GM19240 (cell line): Measurements from ENCODE around the gene EBF4.
"Not testable (repeated sequence)": the region's sequence is repeated elsewhere in the genome, so short reads cannot be mapped to it uniquely, and the experiment has no call there.

Experiments
- DNase-seq: peaks from one replicate; pipeline ENCODE4 v3.0.0; 2011; ENCODE audit warnings: low spot score; ENCODE audit not compliant: insufficient read length

Gene EBF4

GRCh38 chr20:2756056-2756611 lies 63.6 kb downstream of the EBF4 start:
- DNase-seq = no peak

- no peak for DNase-seq
These were observed 64.4 kb downstream of the EBF4 start for GRCh38 chr20:2757001-2757400.

DNA sequence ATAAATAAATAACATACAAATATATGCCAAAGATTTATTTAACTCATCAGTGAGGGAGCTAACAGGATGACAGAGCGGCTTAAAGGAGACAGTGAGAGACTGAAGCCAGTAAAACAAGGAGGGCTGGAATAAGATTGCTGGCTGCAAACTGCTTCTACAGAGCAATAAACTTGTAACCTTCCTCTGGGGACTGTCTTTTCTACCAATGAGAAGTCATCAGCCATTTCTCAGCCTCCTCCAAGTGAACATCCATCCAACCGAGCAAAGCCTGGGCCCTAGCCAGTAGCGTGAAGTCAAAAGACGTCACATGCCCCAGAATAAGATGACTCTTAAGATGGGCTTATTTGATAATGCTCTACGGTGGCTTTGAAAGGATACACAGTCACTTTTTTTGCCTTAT lies 65.4 kb downstream of the EBF4 start:
- no peak for DNase-seq

GRCh38 chr20:2759143-2759542 lies 66.6 kb downstream of the EBF4 start:
- no peak for DNase-seq

GRCh38 chr20:2759603-2760296 lies 67.2 kb downstream of the EBF4 start:
- no peak for DNase-seq

GRCh38 chr20:2760297-2760951 lies 67.8 kb downstream of the EBF4 start:
- DNase-seq = no peak

- DNase-seq = no peak
These were observed 68.3 kb downstream of the EBF4 start for GRCh38 chr20:2760952-2761305.

DNA sequence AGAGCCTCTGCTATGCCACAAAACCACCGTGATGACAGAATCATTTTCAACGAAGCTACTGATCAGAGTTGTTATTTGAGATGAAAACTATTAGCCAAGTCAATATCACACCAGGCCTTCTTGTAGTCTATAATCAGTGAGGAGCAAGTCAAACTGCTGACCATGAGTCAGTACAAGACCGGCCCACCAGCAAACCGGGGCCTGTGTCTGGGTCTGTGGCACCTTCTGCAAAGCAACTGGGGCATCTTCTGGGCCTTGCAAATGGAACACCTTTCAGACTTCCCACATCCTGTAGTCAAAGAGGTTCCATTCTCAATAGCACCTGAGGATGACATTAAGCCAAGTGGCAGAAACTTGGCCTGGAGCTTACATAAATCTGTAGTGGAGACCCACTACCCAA lies 69.3 kb downstream of the EBF4 start:
- no peak for DNase-seq

DNA sequence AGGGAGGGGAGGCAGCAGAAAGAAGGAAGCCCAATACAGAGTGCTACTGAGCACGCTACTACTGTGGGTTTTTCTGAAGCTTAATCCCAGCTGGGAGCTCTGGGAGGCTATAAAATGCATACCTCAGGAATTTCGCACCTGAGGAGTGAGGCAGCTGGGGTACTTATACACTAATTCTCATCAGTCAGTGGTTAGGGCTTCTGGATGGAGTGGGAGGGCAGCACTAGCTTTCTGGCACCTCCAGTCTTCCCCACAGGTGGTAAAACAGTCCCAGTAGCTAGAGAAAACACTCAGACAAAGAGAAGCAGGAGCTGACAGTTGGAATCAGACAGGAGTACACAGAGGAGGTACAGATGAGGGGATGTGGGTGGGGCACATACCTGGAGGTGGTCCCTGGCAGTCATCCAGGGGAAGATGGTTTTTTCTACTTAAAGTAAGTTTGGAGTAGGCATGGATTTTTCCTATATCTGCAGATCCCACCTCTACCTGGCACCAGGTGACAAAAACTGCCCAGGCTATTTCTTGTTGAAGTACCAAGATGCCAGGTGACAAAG lies 70.1 kb downstream of the EBF4 start:
- DNase-seq = no peak

DNA sequence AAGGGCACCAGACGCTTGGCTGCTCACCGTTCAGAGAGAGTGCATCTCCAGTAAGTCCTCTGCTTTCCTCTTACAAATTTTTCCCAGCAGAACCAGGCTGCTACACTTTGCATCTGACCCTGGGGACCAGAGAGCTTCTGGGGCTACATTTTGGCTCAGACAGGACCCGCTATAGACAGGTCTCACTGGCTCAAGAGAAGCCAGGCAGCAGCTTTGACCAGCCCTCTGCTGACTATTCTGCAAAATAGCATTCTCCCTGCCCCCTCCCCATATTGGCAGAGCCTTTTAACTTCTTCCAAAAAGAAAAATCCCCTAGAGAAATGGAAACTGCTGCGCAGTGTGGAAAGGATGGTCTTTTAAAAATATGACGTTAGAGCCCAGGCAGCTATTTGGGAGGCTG lies 70.6 kb downstream of the EBF4 start:
- DNase-seq = no peak

GRCh38 chr20:2767768-2768631 lies 75.4 kb downstream of the EBF4 start:
- no peak for DNase-seq

DNA sequence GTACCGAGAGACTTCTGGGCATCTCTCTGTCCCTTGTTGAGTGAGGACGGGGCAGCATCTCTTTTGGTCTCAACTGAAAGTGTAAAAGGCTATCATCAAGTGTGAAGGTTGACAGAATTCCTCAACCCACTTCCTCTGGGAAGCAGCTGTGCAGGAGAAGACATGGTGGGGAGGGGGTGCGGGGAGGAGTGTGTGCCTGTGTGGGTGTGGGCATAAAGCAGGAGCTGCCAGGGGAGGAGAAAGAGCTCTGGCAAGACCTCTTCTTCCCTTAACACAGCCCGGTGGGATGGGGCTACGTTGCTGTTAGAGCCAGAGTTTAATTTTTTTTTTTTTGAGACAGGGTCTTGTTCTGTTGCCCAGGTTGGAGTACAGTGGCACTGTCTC lies 76.0 kb downstream of the EBF4 start:
- no peak for DNase-seq

DNA sequence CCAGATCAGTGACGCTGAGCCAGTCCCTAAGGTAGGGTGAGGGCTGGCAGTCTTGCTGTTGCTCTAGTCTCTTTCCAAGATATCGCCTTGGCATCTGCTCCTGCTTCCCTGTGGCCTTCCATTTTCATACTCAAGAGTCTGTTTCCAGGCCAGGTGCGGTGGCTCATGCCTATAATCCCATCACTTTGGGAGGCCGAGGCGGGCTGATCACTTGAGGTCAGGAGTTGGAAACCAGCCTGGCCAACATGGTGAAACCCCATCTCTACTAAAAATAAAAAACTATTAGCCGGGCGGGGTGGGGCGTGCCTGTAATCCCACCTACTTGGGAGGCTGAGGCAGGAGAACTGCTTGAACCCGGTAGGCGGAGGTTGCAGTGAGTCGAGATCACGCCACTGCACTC lies 77.5 kb downstream of the EBF4 start:
- DNase-seq = not testable (repeated sequence)

- no peak for DNase-seq
These were observed 79.1 kb downstream of the EBF4 start for GRCh38 chr20:2771631-2772080.

DNA sequence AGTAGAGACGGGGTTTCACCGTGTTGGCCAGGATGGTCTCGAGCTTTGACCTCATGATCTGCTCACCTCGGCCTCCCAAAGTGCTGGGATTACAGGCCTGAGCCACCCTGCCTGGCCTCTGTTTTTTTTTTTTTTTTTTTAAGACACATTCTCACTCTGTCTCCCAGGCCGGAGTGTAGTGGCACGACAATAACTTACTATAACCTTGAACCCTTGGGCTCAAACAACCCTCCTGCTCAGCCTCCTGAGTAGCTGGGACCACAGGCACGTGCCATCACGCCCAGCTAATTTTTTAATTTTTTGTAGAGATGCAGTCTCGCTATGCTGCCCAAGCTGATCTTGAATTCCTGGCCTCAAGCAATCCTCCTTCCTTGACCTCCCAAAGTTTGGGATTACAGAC lies 81.2 kb downstream of the EBF4 start:
- no peak for DNase-seq

DNA sequence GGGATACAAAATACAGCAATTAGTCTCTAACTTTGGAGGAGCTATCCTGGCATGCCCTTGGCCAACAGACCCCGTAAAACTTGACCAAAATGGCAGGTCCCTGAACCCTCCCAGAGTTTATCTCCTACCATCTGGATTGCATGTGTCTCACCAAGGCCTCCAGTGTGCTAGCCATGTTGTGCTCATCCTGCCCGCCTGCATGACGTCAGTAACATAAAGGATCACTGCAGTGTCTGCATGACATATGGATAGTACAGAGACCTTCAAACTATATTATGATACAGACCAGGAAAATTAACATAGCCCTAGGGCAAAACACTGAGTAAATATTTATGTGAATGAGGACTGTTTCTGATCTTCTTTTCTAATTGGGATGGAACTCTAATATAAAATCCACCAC lies 82.6 kb downstream of the EBF4 start:
- no peak for DNase-seq

- no peak for DNase-seq
These were observed 86.2 kb downstream of the EBF4 start for GRCh38 chr20:2778602-2779321.

- DNase-seq = no peak
These were observed 88.4 kb downstream of the EBF4 start for GRCh38 chr20:2780948-2781347.

GRCh38 chr20:2783908-2784566 lies 91.5 kb downstream of the EBF4 start:
- DNase-seq = no peak

DNA sequence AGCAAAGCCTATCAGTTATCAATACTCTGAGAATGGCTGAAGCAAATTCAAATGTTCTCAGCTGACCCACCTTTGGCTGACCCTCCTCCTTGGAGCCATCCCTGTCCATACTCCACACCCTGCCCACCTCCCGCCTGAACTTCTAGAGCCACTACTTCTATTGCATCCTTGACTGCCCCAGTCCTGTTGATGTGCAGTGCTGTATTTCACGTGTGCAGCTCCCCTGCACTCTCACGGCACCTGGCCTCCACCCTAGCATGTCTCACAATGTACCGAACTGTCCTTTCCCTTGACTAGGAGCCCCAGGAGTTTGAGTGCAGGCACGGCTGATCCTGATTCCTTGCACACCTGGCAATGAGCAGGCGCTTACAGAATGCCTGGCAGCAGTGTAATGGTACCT lies 100.9 kb downstream of the EBF4 start:
- DNase-seq = no peak
